Measurements from ENCODE around the gene TSPAN14.
A peak's percentile ranks its signal among the peaks of the same experiment; 100 is the strongest.

Gene TSPAN14

DNA sequence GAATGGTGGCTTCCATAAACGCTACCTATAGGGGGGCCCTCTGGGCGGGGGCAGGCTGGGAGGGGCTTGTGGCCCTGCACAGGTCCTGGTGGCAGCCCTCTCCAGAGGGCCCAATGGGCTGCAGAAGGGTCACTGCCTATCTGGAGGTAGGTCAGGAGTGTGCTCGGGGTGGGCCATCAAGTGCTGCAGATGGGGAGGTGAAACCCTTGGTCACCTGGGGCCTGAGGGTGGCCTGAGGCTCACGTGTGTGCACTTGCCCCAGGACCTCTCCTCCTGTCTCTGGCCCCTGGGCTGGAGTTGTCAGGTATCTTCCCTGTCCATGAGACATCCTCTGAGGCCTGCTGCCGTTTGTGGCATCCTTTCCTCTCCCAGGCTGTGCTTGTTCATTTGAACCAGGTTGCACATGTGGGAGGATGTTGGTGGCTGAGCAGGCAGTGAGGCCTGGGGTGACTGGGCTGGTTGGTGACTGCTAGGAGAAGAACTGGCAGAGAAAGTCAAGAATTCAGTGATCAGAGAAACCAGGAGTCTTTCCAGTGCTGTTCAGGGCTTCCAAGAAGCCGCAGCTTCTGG is 62.5 kb downstream of the TSPAN14 start:
- peak overlapping the region; percentile 91 for H3K27ac Mint-ChIP-seq
- H3K36me3 Mint-ChIP-seq (ENCODE audit: low read depth) = peaks cover 67% of the 10 kb centered on the region
- peaks cover 47% of the 10 kb centered on the region for H3K4me1 Mint-ChIP-seq

DNA sequence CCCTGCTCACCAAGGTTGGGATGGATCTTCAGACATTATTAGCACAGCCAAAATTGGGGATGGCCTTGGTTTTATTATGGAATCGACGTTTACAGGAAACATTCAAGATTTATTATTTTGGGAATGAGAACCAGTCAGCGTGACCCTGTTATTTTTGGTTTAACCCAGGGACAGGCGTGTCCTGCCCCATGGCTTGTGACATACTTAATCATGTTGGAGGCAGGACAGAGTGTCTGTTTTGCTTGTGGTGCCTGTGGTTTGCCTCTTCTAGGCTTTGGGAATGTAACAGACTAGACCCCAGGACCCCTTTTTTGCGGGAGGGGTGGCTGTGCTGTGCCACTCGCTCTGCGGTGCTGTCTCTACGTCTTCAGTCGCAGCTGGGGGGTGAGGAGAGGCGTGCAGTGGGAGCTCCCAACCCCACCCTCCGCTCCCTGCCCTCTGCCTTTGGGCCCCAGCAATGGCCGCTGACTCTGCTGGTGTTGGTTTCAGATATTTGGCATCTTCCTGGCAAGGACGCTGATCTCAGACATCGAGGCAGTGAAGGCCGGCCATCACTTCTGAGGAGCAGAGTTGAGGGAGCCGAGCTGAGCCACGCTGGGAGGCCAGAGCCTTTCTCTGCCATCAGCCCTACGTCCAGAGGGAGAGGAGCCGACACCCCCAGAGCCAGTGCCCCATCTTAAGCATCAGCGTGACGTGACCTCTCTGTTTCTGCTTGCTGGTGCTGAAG is 63.5 kb downstream of the TSPAN14 start:
- no peak for DNase-seq
- TF ChIP-seq, protein P1, sequence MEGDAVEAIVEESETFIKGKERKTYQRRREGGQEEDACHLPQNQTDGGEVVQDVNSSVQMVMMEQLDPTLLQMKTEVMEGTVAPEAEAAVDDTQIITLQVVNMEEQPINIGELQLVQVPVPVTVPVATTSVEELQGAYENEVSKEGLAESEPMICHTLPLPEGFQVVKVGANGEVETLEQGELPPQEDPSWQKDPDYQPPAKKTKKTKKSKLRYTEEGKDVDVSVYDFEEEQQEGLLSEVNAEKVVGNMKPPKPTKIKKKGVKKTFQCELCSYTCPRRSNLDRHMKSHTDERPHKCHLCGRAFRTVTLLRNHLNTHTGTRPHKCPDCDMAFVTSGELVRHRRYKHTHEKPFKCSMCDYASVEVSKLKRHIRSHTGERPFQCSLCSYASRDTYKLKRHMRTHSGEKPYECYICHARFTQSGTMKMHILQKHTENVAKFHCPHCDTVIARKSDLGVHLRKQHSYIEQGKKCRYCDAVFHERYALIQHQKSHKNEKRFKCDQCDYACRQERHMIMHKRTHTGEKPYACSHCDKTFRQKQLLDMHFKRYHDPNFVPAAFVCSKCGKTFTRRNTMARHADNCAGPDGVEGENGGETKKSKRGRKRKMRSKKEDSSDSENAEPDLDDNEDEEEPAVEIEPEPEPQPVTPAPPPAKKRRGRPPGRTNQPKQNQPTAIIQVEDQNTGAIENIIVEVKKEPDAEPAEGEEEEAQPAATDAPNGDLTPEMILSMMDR (IDR thresholded peaks at IDR 0.05) = no peak
- Mint-ChIP-seq H3K27ac (peak overlapping the region; percentile 91), H3K4me3 (no peak overlapping the region), H3K9me3 (no peaks in the 10 kb centered on the region), H3K36me3 (ENCODE audit: low read depth) (peaks cover 57% of the 10 kb centered on the region), H3K27me3 (ENCODE audit: low read depth, poor library complexity) (no peaks in the 10 kb centered on the region), H3K4me1 (peaks cover 37% of the 10 kb centered on the region)

More for the DNA sequence above, 62.5 kb downstream of the TSPAN14 start:
- TF ChIP-seq, protein P1 (IDR thresholded peaks at IDR 0.05) = no peak
- H3K9me3 Mint-ChIP-seq = no peaks in the 10 kb centered on the region
- H3K4me3 Mint-ChIP-seq = no peak overlapping the region
- no peaks in the 10 kb centered on the region for H3K27me3 Mint-ChIP-seq (ENCODE audit: low read depth, poor library complexity)
- no peak for DNase-seq

DNA sequence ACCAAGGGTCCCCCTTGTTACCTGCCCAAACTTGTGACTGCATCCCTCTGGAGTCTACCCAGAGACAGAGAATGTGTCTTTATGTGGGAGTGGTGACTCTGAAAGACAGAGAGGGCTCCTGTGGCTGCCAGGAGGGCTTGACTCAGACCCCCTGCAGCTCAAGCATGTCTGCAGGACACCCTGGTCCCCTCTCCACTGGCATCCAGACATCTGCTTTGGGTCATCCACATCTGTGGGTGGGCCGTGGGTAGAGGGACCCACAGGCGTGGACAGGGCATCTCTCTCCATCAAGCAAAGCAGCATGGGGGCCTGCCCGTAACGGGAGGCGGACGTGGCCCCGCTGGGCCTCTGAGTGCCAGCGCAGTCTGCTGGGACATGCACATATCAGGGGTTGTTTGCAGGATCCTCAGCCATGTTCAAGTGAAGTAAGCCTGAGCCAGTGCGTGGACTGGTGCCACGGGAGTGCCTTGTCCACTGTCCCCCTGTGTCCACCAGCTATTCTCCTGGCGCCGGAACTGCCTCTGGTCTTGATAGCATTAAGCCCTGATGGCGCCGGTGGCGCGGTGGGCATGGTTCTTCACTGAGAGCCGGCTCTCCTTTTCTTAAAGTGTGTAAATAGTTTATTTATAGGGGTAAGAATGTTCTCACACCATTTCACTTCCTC is 64.2 kb downstream of the TSPAN14 start:
- H3K27me3 Mint-ChIP-seq (ENCODE audit: low read depth, poor library complexity) = no peaks in the 10 kb centered on the region
- peaks cover 37% of the 10 kb centered on the region for H3K4me1 Mint-ChIP-seq
- DNase-seq = no peak
- TF ChIP-seq, protein P1 (IDR thresholded peaks at IDR 0.05) = no peak
- no peaks in the 10 kb centered on the region for H3K9me3 Mint-ChIP-seq
- H3K36me3 Mint-ChIP-seq (ENCODE audit: low read depth) = peaks cover 51% of the 10 kb centered on the region
- peak overlapping the region; percentile 71 for H3K27ac Mint-ChIP-seq
- no peak overlapping the region for H3K4me3 Mint-ChIP-seq

DNA sequence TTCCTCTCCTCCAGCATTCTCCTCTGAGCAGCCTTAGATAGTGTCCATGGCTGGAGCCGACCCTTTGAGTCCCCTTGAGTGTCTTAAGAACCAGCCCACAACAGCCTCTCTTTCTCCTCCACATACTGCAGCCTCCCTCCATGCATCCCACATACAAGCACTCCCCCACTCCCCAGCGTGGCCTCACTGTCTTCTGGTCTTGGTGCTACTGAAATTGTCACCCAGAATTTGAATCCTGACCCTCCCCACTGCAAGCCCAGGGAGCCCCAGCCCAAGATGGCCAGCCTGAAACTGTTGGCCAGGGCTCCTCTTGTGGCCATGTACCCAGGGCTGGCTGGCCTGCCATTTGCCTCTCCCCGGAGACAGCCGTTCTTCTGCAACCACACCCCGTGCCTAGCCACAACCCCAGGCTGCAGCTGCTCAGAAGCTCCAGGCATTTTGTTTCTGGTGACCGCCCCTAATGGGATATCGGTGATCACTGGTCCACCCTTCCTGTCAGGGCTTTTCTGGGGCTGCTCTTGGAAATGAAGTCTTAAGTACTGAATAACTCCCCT is 64.8 kb downstream of the TSPAN14 start:
- TF ChIP-seq, protein P1 (IDR thresholded peaks at IDR 0.05) = no peak
- H3K9me3 Mint-ChIP-seq = no peaks in the 10 kb centered on the region
- peaks cover 50% of the 10 kb centered on the region for H3K36me3 Mint-ChIP-seq (ENCODE audit: low read depth)
- peak overlapping the region; percentile 71 for H3K27ac Mint-ChIP-seq
- peaks cover 41% of the 10 kb centered on the region for H3K4me1 Mint-ChIP-seq
- DNase-seq = no peak
- H3K27me3 Mint-ChIP-seq (ENCODE audit: low read depth, poor library complexity) = no peaks in the 10 kb centered on the region
- no peak overlapping the region for H3K4me3 Mint-ChIP-seq

DNA sequence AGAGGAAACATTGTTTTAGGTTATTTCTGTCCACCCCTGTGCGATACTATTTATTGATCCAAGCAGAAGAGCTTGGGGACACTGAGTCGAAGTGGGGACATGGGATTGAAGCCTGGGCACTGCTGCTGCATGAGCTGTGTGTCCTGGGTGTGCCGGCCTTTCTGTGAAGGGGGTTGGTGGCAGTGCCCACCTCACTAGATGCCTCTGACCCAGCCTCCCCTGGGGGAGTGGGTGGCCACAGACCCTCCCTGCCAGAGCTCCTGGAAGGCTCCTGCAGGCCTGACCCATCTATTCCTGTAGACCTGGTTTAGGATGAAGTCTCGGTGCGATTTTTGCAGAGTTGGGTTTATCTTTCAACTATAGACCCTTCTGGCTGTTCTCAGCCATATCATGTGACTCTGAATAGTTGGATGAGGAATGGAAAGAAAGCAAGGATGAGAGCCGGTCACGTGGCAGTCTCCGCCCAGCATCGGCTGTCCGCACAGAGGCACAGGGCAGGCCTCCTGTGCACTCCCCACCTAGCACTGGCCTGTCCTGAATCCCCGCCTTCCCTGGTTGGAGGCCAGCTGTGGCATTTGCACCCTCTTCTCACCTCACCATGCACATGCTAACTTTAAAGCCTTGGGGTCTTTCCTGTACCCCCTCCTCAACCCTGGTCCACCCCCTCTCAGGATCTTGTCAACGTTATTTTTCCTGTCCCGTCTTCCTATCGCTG is 66.0 kb downstream of the TSPAN14 start:
- Mint-ChIP-seq H3K9me3 (no peaks in the 10 kb centered on the region), H3K4me1 (peaks cover 46% of the 10 kb centered on the region), H3K27me3 (ENCODE audit: low read depth, poor library complexity) (no peaks in the 10 kb centered on the region), H3K36me3 (ENCODE audit: low read depth) (peaks cover 38% of the 10 kb centered on the region), H3K4me3 (no peak overlapping the region), H3K27ac (peak overlapping the region; percentile 60)
- no peak for DNase-seq
- TF ChIP-seq, protein P1 (IDR thresholded peaks at IDR 0.05) = no peak

Data from nephron progenitor cell (in vitro differentiated cells).